Measurements from ENCODE around the gene OR2T35.

OR2T35 gene

GRCh38 chr1:248618119-248618518 lies 27.0 kb downstream of the OR2T35 start:
- H3K4me3 Mint-ChIP-seq = no peak overlapping the region
- H3K27ac Mint-ChIP-seq = no peak overlapping the region
- no peaks in the 10 kb centered on the region for H3K27me3 Mint-ChIP-seq (ENCODE audit: low read depth)
- H3K36me3 Mint-ChIP-seq (ENCODE audit: low read depth) = no peaks in the 10 kb centered on the region
- TF ChIP-seq CTCF (IDR thresholded peaks at IDR 0.05; ENCODE audit: unreplicated experiment in 3 of 3) = no peak
- peaks cover 27% of the 10 kb centered on the region for H3K9me3 Mint-ChIP-seq
- H3K4me1 Mint-ChIP-seq = no peaks in the 10 kb centered on the region

GRCh38 chr1:248613742-248614141 lies 31.3 kb downstream of the OR2T35 start:
- no peaks in the 10 kb centered on the region for H3K27me3 Mint-ChIP-seq (ENCODE audit: low read depth)
- H3K9me3 Mint-ChIP-seq = peaks cover 35% of the 10 kb centered on the region
- H3K4me3 Mint-ChIP-seq = no peak overlapping the region
- no peak for TF ChIP-seq CTCF (IDR thresholded peaks at IDR 0.05; ENCODE audit: unreplicated experiment in 3 of 3)
- no peaks in the 10 kb centered on the region for H3K36me3 Mint-ChIP-seq (ENCODE audit: low read depth)
- H3K4me1 Mint-ChIP-seq = no peaks in the 10 kb centered on the region
- H3K27ac Mint-ChIP-seq = no peak overlapping the region

GRCh38 chr1:248611883-248612414 lies 33.1 kb downstream of the OR2T35 start:
- H3K27me3 Mint-ChIP-seq (ENCODE audit: low read depth) = no peaks in the 10 kb centered on the region
- no peaks in the 10 kb centered on the region for H3K36me3 Mint-ChIP-seq (ENCODE audit: low read depth)
- H3K9me3 Mint-ChIP-seq = peaks cover 39% of the 10 kb centered on the region
- no peak overlapping the region for H3K4me3 Mint-ChIP-seq
- no peak for TF ChIP-seq CTCF (IDR thresholded peaks at IDR 0.05; ENCODE audit: unreplicated experiment in 3 of 3)
- no peak overlapping the region for H3K27ac Mint-ChIP-seq
- no peaks in the 10 kb centered on the region for H3K4me1 Mint-ChIP-seq

- H3K4me3 Mint-ChIP-seq = no peak overlapping the region
- TF ChIP-seq CTCF (IDR thresholded peaks at IDR 0.05; ENCODE audit: unreplicated experiment in 3 of 3) = no peak
- no peaks in the 10 kb centered on the region for H3K4me1 Mint-ChIP-seq
- peaks cover 40% of the 10 kb centered on the region for H3K9me3 Mint-ChIP-seq
- H3K36me3 Mint-ChIP-seq (ENCODE audit: low read depth) = no peaks in the 10 kb centered on the region
- no peaks in the 10 kb centered on the region for H3K27me3 Mint-ChIP-seq (ENCODE audit: low read depth)
- H3K27ac Mint-ChIP-seq = no peak overlapping the region
Measured at GRCh38 chr1:248610301-248610700, 34.8 kb downstream of the OR2T35 start.

- H3K36me3 Mint-ChIP-seq (ENCODE audit: low read depth) = no peaks in the 10 kb centered on the region
- no peaks in the 10 kb centered on the region for H3K27me3 Mint-ChIP-seq (ENCODE audit: low read depth)
- H3K9me3 Mint-ChIP-seq = peaks cover 39% of the 10 kb centered on the region
Measured at GRCh38 chr1:248599396-248599795, 45.7 kb downstream of the OR2T35 start.

More at GRCh38 chr1:248599396-248599795, 45.7 kb downstream of the OR2T35 start:
- Mint-ChIP-seq H3K27ac (no peak overlapping the region), H3K4me1 (no peaks in the 10 kb centered on the region), H3K4me3 (no peak overlapping the region)
- TF ChIP-seq CTCF (IDR thresholded peaks at IDR 0.05; ENCODE audit: unreplicated experiment in 3 of 3) = no peak

All from nephron (organoid).